22Rv1 (cell line): ENCODE measurements around the gene UIMC1.

Experiments
- H3K27ac ChIP-seq: fragments of 450-650 bp; 2 replicates; pipeline ENCODE4 v1.5.1; 2017
- CTCF ChIP-seq: fragments of 450-650 bp; IDR thresholded peaks from 2 replicates; pipeline ENCODE4 v1.5.1; 2017; ENCODE audit warnings: mild to moderate bottlenecking
- ZFX ChIP-seq: fragments of 450-650 bp; IDR thresholded peaks from 2 replicates; pipeline ENCODE4 v1.6.1; 2017; ENCODE audit warnings: antibody characterized with exemption, borderline replicate concordance

The UIMC1 gene

GRCh38 chr5:176866707-176867310 is 139.8 kb downstream of the UIMC1 start:
- TF ChIP-seq ZFX: no peak
- no peak for TF ChIP-seq CTCF

DNA sequence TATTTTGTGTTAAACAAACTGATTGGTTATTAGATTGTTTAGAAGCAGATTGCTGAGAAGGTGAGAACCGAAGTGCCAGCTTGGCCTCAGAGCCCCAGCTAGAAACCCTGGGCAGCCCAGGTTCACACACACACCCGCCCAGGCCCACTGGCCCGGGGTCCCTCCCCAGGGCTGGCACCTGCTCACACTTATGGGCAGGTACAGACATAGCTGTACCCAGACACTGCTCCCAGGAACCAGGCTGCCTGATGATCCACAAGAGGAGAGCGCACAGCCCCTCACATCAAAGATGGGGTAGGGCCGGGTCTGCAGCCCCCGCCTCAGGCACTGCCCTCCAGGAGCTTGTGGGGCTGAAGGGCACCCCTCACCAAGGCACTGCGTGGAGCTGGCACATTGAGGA is 140.6 kb downstream of the UIMC1 start:
- no peak for TF ChIP-seq ZFX
- no peak overlapping the region for H3K27ac ChIP-seq

More at GRCh38 chr5:176866707-176867310, 139.8 kb downstream of the UIMC1 start:
- H3K27ac ChIP-seq: no peak overlapping the region

- TF ChIP-seq ZFX: no peak
- TF ChIP-seq CTCF: no peak
Measured at GRCh38 chr5:176864755-176865154, 141.8 kb downstream of the UIMC1 start.

DNA sequence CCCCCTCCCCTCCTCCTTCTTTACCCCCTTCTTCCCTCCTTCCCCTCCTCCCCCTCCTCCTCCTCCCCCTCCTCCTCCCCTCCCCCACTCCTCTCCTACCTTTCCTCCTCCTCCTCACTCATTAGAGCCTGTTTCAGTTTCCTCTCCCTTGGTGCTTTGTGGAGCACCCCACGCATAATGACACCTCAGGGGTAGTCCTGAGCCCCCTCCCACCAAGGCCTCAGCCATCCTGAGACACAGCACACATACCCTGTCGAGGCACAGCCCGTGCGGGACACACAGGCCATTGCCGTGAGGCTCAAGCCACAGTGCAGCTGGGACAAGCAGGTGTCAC is 142.8 kb downstream of the UIMC1 start:
- no peak for TF ChIP-seq CTCF
- no peak for TF ChIP-seq ZFX
- H3K27ac ChIP-seq: no peak overlapping the region

More at GRCh38 chr5:176864755-176865154, 141.8 kb downstream of the UIMC1 start:
- no peak overlapping the region for H3K27ac ChIP-seq

DNA sequence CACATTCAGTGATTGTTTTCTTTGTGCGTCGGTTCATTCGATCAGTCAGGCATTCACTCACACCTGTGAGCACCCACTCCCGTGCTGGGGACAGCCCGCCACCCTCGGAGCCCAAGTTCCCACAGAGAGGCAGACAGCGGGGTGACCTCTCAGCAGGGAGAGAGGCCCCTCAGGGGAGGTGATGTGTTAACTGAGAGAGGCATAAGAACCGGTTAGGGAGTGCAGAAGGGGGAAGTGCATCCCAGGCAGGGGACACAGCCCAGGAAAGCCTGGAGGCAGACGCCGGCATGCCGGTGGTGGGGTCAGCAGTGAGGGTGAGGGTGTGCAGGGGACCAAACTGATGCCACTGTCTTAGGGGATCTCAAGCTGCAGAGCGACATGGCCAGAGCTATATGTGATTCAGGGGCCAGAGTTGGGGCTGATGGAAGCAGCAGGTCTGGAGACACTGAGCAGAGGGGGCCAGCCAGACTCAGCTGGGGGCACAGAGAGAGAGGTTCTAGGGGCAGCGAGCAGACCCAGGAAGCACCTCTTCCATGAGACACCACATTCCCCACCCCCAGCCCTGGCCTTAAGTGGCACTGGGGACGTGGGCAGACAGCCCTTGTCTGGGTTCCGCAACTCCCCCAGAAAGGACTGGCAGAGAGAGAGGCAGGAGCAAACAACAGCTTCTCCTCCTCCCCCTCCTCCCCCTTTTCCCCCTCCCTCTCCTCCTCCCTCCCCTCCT is 143.4 kb downstream of the UIMC1 start:
- TF ChIP-seq CTCF (no peak), ZFX (no peak)
- H3K27ac ChIP-seq: no peak overlapping the region

DNA sequence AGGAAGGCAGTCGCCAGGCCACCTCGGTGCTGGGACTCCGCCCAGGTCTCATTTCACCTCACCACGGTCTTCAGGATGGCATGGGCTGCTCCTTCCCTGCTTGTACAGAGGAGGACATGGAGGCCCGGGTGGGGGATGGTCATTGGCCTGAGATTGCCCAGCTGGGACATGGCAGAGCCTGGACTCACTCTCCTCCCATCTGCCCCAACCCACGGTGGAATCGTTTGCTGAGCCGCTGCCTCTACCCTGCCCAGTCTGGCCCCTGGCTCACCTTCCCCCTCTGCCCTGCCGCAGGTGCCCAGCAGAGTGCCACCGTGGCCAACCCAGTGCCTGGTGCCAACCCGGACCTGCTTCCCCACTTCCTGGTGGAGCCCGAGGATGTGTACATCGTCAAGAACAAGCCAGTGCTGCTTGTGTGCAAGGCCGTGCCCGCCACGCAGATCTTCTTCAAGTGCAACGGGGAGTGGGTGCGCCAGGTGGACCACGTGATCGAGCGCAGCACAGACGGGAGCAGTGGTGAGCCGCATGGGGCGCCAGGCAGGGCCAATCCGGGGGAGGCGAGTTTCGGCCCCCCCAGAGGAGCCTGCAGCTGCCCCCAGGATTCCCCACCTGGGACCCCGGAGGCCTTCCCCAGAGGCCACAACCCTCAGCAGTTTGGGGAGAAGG is 144.1 kb downstream of the UIMC1 start:
- TF ChIP-seq ZFX: no peak
- no peak for TF ChIP-seq CTCF
- no peak overlapping the region for H3K27ac ChIP-seq

DNA sequence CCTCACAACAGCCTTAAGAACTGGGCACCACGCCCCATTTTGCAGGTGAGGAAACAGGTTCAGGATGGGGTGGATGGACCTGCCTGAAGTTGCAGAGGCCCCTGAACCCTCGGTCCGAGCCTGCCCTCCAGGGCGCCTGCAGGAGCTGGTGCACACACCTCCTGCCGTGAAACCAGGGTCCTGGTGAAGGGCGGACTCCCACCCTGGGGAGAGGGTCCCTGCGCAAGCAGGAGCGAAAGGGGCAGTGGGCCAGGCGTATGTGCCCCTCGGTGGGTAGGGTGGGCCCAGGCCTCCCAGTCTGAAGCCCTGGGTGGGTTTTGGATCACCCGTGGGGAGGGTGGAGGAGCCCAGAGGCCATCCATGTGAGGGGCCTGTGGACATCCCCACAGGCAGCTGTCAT is 145.3 kb downstream of the UIMC1 start:
- no peak overlapping the region for H3K27ac ChIP-seq

More for the DNA sequence above, 145.3 kb downstream of the UIMC1 start:
- TF ChIP-seq CTCF (no peak), ZFX (no peak)
